Measurements from ENCODE around the gene PEX11G.

The PEX11G gene

GRCh38 chr19:7428651-7429113 lies 60.2 kb downstream of the PEX11G start:
- CTCF ChIA-PET = interaction anchor here (1.8 kb wide), 1 partner anchor 13 kb away, joined by 4 read pairs; no protein-coding TSS in a partner anchor
- no peak for DNase-seq (ENCODE audit: extremely low spot score)
- POLR2A ChIA-PET = no interaction called here
- TF ChIP-seq, protein P1, sequence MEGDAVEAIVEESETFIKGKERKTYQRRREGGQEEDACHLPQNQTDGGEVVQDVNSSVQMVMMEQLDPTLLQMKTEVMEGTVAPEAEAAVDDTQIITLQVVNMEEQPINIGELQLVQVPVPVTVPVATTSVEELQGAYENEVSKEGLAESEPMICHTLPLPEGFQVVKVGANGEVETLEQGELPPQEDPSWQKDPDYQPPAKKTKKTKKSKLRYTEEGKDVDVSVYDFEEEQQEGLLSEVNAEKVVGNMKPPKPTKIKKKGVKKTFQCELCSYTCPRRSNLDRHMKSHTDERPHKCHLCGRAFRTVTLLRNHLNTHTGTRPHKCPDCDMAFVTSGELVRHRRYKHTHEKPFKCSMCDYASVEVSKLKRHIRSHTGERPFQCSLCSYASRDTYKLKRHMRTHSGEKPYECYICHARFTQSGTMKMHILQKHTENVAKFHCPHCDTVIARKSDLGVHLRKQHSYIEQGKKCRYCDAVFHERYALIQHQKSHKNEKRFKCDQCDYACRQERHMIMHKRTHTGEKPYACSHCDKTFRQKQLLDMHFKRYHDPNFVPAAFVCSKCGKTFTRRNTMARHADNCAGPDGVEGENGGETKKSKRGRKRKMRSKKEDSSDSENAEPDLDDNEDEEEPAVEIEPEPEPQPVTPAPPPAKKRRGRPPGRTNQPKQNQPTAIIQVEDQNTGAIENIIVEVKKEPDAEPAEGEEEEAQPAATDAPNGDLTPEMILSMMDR (IDR thresholded peaks at IDR 0.05; ENCODE audit: control extremely low read depth, extremely low read depth, low read depth, missing control alignments) = no peak

DNA sequence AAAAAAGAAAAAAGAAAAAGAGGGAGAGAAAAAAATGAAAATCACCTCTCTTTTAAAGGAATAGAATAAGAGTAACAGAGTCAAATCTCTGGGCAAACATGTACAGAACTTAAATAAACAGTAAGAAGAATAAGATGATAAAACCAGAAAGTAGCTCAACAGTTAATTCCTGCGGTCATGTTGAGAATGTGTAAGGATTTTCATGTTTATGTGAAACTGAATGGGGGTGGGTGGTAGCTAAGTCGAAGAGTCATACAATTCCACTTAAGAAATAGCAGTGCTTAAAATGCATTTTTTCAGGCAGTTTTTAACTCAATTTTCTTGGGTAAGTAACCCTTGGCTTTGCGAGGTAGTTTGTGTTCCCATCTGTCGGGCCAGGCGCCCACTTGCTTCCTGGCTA lies 60.9 kb downstream of the PEX11G start:
- no peak for DNase-seq (ENCODE audit: extremely low spot score)
- ChIA-PET CTCF (interaction anchor here (1.8 kb wide), 1 partner anchor 13 kb away, joined by 4 read pairs; no protein-coding TSS in a partner anchor), POLR2A (interaction anchor here (0.6 kb wide), 1 partner anchor 19 kb away, joined by 6 read pairs; no protein-coding TSS in a partner anchor)
- TF ChIP-seq, protein P1 (IDR thresholded peaks at IDR 0.05; ENCODE audit: control extremely low read depth, extremely low read depth, low read depth, missing control alignments) = no peak

DNA sequence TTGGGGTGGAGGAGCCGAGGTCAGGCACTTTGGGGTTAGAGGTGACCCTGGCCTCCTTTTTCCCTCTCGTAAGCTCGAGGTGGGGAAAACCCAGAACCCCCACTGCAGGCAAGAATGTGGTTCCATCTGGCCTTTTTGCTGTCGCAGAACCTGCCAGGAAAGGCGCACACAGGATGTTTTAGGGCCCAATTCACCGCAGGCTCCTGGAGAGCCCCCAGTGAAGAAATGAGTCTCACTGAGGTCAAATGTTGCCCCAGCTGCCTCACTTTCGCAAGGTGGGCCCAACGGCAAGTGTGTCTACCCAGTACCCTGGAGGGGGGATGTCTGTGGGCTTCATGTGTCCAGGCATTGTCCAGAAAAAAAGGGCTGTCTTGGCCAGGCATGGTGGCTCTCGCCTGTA lies 61.8 kb downstream of the PEX11G start:
- DNase-seq (ENCODE audit: extremely low spot score) = no peak
- POLR2A ChIA-PET = interaction anchor here (1.4 kb wide), 1 partner anchor 19 kb away, joined by 3 read pairs; no protein-coding TSS in a partner anchor
- CTCF ChIA-PET = no interaction called here
- TF ChIP-seq, protein P1 (IDR thresholded peaks at IDR 0.05; ENCODE audit: control extremely low read depth, extremely low read depth, low read depth, missing control alignments) = no peak
